ENCODE data around the gene ITGB8.

Gene ITGB8

GRCh38 chr7:20287317-20287716 is 43.4 kb upstream of the ITGB8 start:
- Histone ChIP-seq H3K4me3 (ENCODE audit: severe bottlenecking) (no peak overlapping the region), H3K27ac (ENCODE audit: poor library complexity, severe bottlenecking) (no peak overlapping the region), H3K9me3 (ENCODE audit: severe bottlenecking) (no peaks in the 10 kb centered on the region), H3K27me3 (ENCODE audit: insufficient read depth, poor library complexity, severe bottlenecking) (no peaks in the 10 kb centered on the region), H3K4me1 (ENCODE audit: insufficient read depth, poor library complexity, severe bottlenecking) (no peaks in the 10 kb centered on the region), H3K36me3 (ENCODE audit: low read depth) (no peaks in the 10 kb centered on the region)
- TF ChIP-seq CTCF (IDR thresholded peaks at IDR 0.05; ENCODE audit: poor library complexity, severe bottlenecking): no peak
- ATAC-seq (ENCODE audit: low read depth): no peak
- DNase-seq (ENCODE audit: low spot score): no peak

- TF ChIP-seq CTCF (IDR thresholded peaks at IDR 0.05; ENCODE audit: poor library complexity, severe bottlenecking): no peak
- Histone ChIP-seq H3K27me3 (ENCODE audit: insufficient read depth, poor library complexity, severe bottlenecking) (no peaks in the 10 kb centered on the region), H3K4me1 (ENCODE audit: insufficient read depth, poor library complexity, severe bottlenecking) (no peaks in the 10 kb centered on the region), H3K27ac (ENCODE audit: poor library complexity, severe bottlenecking) (no peak overlapping the region), H3K4me3 (ENCODE audit: severe bottlenecking) (no peak overlapping the region), H3K9me3 (ENCODE audit: severe bottlenecking) (no peaks in the 10 kb centered on the region), H3K36me3 (ENCODE audit: low read depth) (no peaks in the 10 kb centered on the region)
- ATAC-seq (ENCODE audit: low read depth): no peak
- no peak for DNase-seq (ENCODE audit: low spot score)
Measured at GRCh38 chr7:20288036-20288435, 42.7 kb upstream of the ITGB8 start.

GRCh38 chr7:20290505-20291111 is 40.1 kb upstream of the ITGB8 start:
- Histone ChIP-seq H3K4me1 (ENCODE audit: insufficient read depth, poor library complexity, severe bottlenecking) (no peaks in the 10 kb centered on the region), H3K36me3 (ENCODE audit: low read depth) (no peaks in the 10 kb centered on the region)
- ATAC-seq (ENCODE audit: low read depth): no peak

GRCh38 chr7:20293336-20293735 is 37.4 kb upstream of the ITGB8 start:
- Histone ChIP-seq H3K27ac (ENCODE audit: poor library complexity, severe bottlenecking) (no peak overlapping the region), H3K9me3 (ENCODE audit: severe bottlenecking) (peaks cover 3% of the 10 kb centered on the region), H3K36me3 (ENCODE audit: low read depth) (no peaks in the 10 kb centered on the region), H3K4me1 (ENCODE audit: insufficient read depth, poor library complexity, severe bottlenecking) (peaks cover 12% of the 10 kb centered on the region), H3K4me3 (ENCODE audit: severe bottlenecking) (no peak overlapping the region), H3K27me3 (ENCODE audit: insufficient read depth, poor library complexity, severe bottlenecking) (no peaks in the 10 kb centered on the region)
- TF ChIP-seq CTCF (IDR thresholded peaks at IDR 0.05; ENCODE audit: poor library complexity, severe bottlenecking): no peak
- DNase-seq (ENCODE audit: low spot score): no peak
- ATAC-seq (ENCODE audit: low read depth): no peak

More at GRCh38 chr7:20290505-20291111, 40.1 kb upstream of the ITGB8 start:
- H3K9me3 ChIP-seq (ENCODE audit: severe bottlenecking): peaks cover 3% of the 10 kb centered on the region
- no peaks in the 10 kb centered on the region for H3K27me3 ChIP-seq (ENCODE audit: insufficient read depth, poor library complexity, severe bottlenecking)
- no peak for TF ChIP-seq CTCF (IDR thresholded peaks at IDR 0.05; ENCODE audit: poor library complexity, severe bottlenecking)
- no peak overlapping the region for H3K27ac ChIP-seq (ENCODE audit: poor library complexity, severe bottlenecking)
- DNase-seq (ENCODE audit: low spot score): no peak
- no peak overlapping the region for H3K4me3 ChIP-seq (ENCODE audit: severe bottlenecking)

GRCh38 chr7:20296444-20296843 is 34.3 kb upstream of the ITGB8 start:
- Histone ChIP-seq H3K27ac (ENCODE audit: poor library complexity, severe bottlenecking) (peak overlapping the region; percentile 48), H3K9me3 (ENCODE audit: severe bottlenecking) (peaks cover 3% of the 10 kb centered on the region), H3K27me3 (ENCODE audit: insufficient read depth, poor library complexity, severe bottlenecking) (no peaks in the 10 kb centered on the region), H3K4me1 (ENCODE audit: insufficient read depth, poor library complexity, severe bottlenecking) (peaks cover 21% of the 10 kb centered on the region), H3K36me3 (ENCODE audit: low read depth) (no peaks in the 10 kb centered on the region), H3K4me3 (ENCODE audit: severe bottlenecking) (no peak overlapping the region)
- no peak for TF ChIP-seq CTCF (IDR thresholded peaks at IDR 0.05; ENCODE audit: poor library complexity, severe bottlenecking)
- DNase-seq (ENCODE audit: low spot score): no peak
- peak; percentile 100 for ATAC-seq (ENCODE audit: low read depth)

All from RWPE2 (cell line).